ENCODE results near the gene KATNBL1. TPM values are rescaled to one million over a fixed set of nuclear protein-coding genes. Genes with fewer than 3 reads are reported as not detected.

The KATNBL1 gene
- total and polyA plus RNA-seq, 8 donors: 19.4 to 105 (median 54.8) TPM

GRCh38 chr15:34109797-34110663 lies 99.9 kb downstream of the KATNBL1 start:
- peak in 1 of 2 donors; percentile 68 for DNase-seq
- WGBS, 5 donors: 62 to 69% (median 64%) methylated on average over 5 of the region's 5 CpGs
- H3K36me3 ChIP-seq: no peaks in the 10 kb centered on the region
- no peak overlapping the region for H3K4me3 ChIP-seq
- intact Hi-C loops (cut with DNase I; ENCODE audit: low total_unique reads): no loop called here
- no peaks in the 10 kb centered on the region for H3K27me3 ChIP-seq
- TF ChIP-seq POLR2A (IDR thresholded peaks at IDR 0.05): no peak
- TF ChIP-seq EP300 (IDR thresholded peaks at IDR 0.05): no peak
- peak in 5 of 7 experiments; percentile 10 to 53 (median 37) for TF ChIP-seq CTCF (IDR thresholded peaks at IDR 0.05)
- H3K4me1 ChIP-seq: no peaks in the 10 kb centered on the region
- no peak overlapping the region for H3K27ac ChIP-seq
- H3K9me3 ChIP-seq: no peaks in the 10 kb centered on the region

GRCh38 chr15:34107315-34107714 lies 102.6 kb downstream of the KATNBL1 start:
- no peaks in the 10 kb centered on the region for H3K36me3 ChIP-seq
- intact Hi-C loops (cut with DNase I; ENCODE audit: low total_unique reads): no loop called here
- H3K4me3 ChIP-seq: no peak overlapping the region
- no peak for TF ChIP-seq POLR2AphosphoS5 (IDR thresholded peaks at IDR 0.05)
- H3K27me3 ChIP-seq: no peaks in the 10 kb centered on the region
- no peaks in the 10 kb centered on the region for H3K9me3 ChIP-seq
- WGBS, 5 donors: 79 to 89% (median 88%) methylated on average over 2 of the region's 2 CpGs
- DNase-seq: no peak
- peaks cover 0 to 11% (median 8%) of the 10 kb centered on the region in 4 donors for H3K4me1 ChIP-seq
- H3K27ac ChIP-seq: no peak overlapping the region

DNA sequence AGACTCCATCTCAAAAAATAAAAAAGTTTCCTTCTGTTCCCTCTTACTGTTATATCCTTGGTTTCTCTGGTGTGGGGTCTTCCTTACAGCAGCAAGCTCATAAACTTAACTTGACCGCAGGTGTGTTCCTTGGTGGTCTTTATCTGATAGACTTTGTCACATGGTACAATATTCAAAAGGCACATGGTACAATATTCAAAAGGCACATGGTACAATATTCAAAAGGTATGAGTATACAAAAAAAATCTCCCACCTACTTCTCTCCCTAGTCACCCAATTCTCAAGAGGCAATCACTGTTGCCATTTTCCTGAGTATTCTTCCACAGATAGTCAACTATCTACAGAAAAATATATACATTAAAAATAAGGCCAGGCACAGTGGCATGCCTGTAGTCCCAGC lies 103.5 kb downstream of the KATNBL1 start:
- WGBS, 5 donors: 91 to 100% (median 94%) methylated on average over 1 of the region's 1 CpG
- H3K27ac ChIP-seq: no peak overlapping the region
- no peaks in the 10 kb centered on the region for H3K27me3 ChIP-seq
- TF ChIP-seq POLR2A (IDR thresholded peaks at IDR 0.05): no peak
- TF ChIP-seq POLR2AphosphoS5 (IDR thresholded peaks at IDR 0.05): no peak
- no peak for TF ChIP-seq CTCF (IDR thresholded peaks at IDR 0.05)
- no peak for TF ChIP-seq EP300 (IDR thresholded peaks at IDR 0.05)
- no peak overlapping the region for H3K4me3 ChIP-seq
- intact Hi-C loops (cut with DNase I; ENCODE audit: low total_unique reads): no loop called here
- DNase-seq: no peak
- H3K9me3 ChIP-seq: no peaks in the 10 kb centered on the region
- H3K36me3 ChIP-seq: no peaks in the 10 kb centered on the region
- H3K4me1 ChIP-seq: peaks cover 0 to 12% (median 10%) of the 10 kb centered on the region in 4 donors

DNA sequence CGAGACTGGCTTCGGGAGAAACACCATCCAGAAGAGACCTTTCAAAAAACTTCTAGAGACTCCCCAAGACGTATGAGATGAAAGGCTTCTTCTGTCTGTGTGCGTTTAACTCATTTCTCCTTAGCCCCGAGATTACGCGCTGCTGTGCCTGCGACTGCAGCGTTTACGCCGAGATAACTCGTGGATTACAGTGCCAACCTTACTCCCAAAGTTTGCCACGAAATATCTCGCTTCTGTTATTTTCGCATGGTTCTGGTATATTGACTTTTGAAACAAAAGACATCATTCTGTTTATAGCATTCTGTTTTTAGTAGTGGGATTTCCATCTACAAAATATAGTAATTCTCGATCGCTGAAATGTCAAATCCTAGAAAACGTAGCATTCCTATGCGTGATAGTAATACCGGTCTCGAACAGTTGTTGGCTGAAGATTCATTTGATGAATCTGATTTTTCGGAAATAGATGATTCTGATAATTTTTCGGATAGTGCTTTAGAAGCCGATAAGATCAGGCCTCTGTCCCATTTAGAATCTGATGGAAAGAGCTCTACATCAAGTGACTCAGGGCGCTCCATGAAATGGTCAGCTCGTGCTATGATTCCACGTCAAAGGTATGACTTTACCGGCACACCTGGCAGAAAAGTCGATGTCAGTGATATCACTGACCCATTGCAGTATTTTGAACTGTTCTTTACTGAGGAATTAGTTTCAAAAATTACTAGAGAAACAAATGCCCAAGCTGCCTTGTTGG lies 107.5 kb downstream of the KATNBL1 start:
- WGBS, 5 donors: 21 to 24% (median 23%) methylated on average over 29 of the region's 29 CpGs
- no peaks in the 10 kb centered on the region for H3K9me3 ChIP-seq
- peak overlapping the region; percentile 68 to 93 (median 89) for H3K27ac ChIP-seq
- intact Hi-C loops (cut with DNase I; ENCODE audit: low total_unique reads): loop anchor here (5.0 kb wide), 1 partner anchor 110 kb away; the partner anchor contains the start of gene KATNBL1
- no peaks in the 10 kb centered on the region for H3K36me3 ChIP-seq
- H3K4me1 ChIP-seq: peaks cover 5 to 47% (median 31%) of the 10 kb centered on the region in 4 donors
- no peak for DNase-seq
- no peaks in the 10 kb centered on the region for H3K27me3 ChIP-seq
- TF ChIP-seq POLR2A (IDR thresholded peaks at IDR 0.05) (no peak), EP300 (IDR thresholded peaks at IDR 0.05) (no peak), CTCF (IDR thresholded peaks at IDR 0.05) (no peak), POLR2AphosphoS5 (IDR thresholded peaks at IDR 0.05) (no peak)
- H3K4me3 ChIP-seq: peak overlapping the region; percentile 70 to 99 (median 93)

Measured in stomach (tissue), 9 donors.